Natural killer cell treated with Interleukin-12 subunit alpha and Interleukin-12 subunit beta and Interleukin-15 and Interleukin-18, amount 100 ng/mL, for 72 hours (primary cell): ENCODE data around the gene CUX1. TPM values are rescaled to one million over a fixed set of nuclear protein-coding genes. Genes with fewer than 3 reads are reported as not detected.

Experiments
- ATAC-seq, 2 donors: fragments of 150-1000 bp; cut with Tn5 transposase in 1 of 2; sonication (Bioruptor Pico), chemical (Tn5 transposase) in 1 of 2; 2 replicates each; pipeline ENCODE4 v1.10.0; 2021
- DNase-seq: peaks from one replicate; pipeline ENCODE4 v3.0.0; 2022; ENCODE audit warnings: low spot score
- H3K27ac Mint-ChIP-seq, 2 donors: 1 replicate in 1 of 2; 2 replicates in 1 of 2; pipeline ENCODE4 v1.8.0; 2022; ENCODE audit warnings: mixed read lengths in 2 of 2, mild to moderate bottlenecking in 1 of 2, moderate library complexity in 1 of 2
- H3K27me3 Mint-ChIP-seq, 2 donors: 1 replicate in 1 of 2; 2 replicates in 1 of 2; pipeline ENCODE4 v1.8.0; 2022; ENCODE audit warnings: mixed read lengths in 2 of 2
- H3K36me3 Mint-ChIP-seq: one replicate; pipeline ENCODE4 v1.8.0; 2022; ENCODE audit warnings: mixed read lengths
- H3K4me1 Mint-ChIP-seq, 2 donors: 1 replicate in 1 of 2; 2 replicates in 1 of 2; pipeline ENCODE4 v1.8.0; 2022; ENCODE audit warnings: low read depth in 2 of 2, mixed read lengths in 2 of 2, mild to moderate bottlenecking in 1 of 2
- H3K4me3 Mint-ChIP-seq: one replicate; pipeline ENCODE4 v1.8.0; 2022; ENCODE audit warnings: mixed read lengths
- H3K9me3 Mint-ChIP-seq: 2 replicates; pipeline ENCODE4 v1.8.0; 2022; ENCODE audit warnings: mixed read lengths
- total RNA-seq, 2 donors: library from RNA; stranded (reverse); gene quantifications; one replicate each; pipeline ENCODE4 v1.2.3, GENCODE V29; 2022

The CUX1 gene
- total RNA-seq, 2 donors from 2014 or later = 25.2 to 28.5 TPM

DNA sequence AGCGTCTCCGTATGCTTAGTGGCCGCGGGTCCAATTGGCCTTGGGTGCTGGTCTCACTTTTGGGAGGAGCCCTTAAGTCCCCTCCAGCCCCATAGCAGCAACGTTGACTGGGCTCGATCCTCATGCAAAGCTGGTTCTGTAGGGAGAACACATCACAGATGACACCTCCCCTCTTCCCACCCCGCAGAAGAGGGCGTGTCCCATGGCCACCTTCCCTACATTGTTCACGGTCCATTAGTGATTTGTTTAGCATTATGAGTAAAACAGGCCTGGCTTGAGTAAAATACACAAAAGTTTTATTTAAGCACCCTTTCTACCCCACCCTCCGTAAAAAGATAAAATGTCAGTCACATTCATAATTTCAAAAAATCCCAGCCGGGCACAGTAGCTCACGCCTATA lies 380.2 kb downstream of the CUX1 start:
- ATAC-seq = no peak
- H3K9me3 Mint-ChIP-seq = no peaks in the 10 kb centered on the region

DNA sequence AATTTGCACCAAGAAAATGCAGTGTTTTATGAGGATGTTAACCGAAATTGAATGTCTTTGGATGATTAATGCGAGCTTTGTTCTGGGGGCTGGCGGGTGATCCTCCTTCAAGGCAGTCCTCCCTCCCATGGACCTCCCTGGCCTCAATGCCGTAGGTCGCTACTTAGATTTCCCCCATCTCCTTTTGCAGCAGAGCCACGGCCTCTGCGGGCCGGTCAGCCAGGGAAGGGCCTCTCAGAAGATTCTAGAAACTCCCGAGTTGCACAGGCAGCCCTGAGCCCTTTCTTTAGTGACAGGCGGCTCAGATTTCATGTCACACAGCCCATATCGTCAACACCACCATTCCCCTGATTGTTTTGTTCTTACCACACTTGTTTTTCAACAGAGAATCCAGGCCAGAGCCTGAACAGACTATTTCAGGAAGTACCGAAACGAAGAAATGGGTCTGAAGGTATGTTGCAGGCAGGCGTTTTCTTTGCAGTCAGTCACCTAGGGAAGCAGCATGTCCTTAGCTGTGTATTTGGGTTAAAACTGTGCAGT lies 381.1 kb downstream of the CUX1 start:
- H3K27ac Mint-ChIP-seq = no peak overlapping the region
- no peak for ATAC-seq

More for the DNA sequence above, 380.2 kb downstream of the CUX1 start:
- no peak for DNase-seq
- H3K27ac Mint-ChIP-seq = no peak overlapping the region
- H3K36me3 Mint-ChIP-seq = peaks cover 5% of the 10 kb centered on the region
- no peaks in the 10 kb centered on the region for H3K27me3 Mint-ChIP-seq
- no peak overlapping the region for H3K4me3 Mint-ChIP-seq
- H3K4me1 Mint-ChIP-seq = no peaks in the 10 kb centered on the region

DNA sequence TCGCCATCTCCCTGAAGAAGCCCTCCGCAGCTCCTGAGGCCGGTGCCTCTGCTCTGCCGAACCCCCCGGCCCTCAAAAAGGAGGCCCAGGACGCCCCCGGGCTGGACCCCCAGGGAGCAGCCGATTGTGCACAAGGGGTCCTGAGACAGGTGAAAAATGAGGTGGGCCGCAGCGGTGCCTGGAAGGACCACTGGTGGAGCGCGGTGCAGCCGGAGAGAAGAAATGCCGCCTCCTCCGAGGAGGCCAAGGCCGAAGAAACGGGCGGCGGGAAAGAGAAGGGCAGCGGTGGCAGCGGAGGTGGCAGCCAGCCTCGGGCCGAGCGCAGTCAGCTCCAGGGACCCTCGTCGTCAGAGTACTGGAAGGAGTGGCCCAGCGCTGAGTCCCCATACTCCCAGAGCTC lies 384.1 kb downstream of the CUX1 start:
- H3K9me3 Mint-ChIP-seq = no peaks in the 10 kb centered on the region
- H3K27me3 Mint-ChIP-seq = no peaks in the 10 kb centered on the region
- ATAC-seq (no peak), DNase-seq (no peak)
- no peak overlapping the region for H3K27ac Mint-ChIP-seq
- H3K4me1 Mint-ChIP-seq = no peaks in the 10 kb centered on the region
- H3K36me3 Mint-ChIP-seq = no peaks in the 10 kb centered on the region
- no peak overlapping the region for H3K4me3 Mint-ChIP-seq

More for the DNA sequence above, 381.1 kb downstream of the CUX1 start:
- Mint-ChIP-seq H3K4me1 (no peaks in the 10 kb centered on the region), H3K9me3 (no peaks in the 10 kb centered on the region), H3K4me3 (no peak overlapping the region), H3K27me3 (no peaks in the 10 kb centered on the region), H3K36me3 (peaks cover 5% of the 10 kb centered on the region)
- DNase-seq = no peak

DNA sequence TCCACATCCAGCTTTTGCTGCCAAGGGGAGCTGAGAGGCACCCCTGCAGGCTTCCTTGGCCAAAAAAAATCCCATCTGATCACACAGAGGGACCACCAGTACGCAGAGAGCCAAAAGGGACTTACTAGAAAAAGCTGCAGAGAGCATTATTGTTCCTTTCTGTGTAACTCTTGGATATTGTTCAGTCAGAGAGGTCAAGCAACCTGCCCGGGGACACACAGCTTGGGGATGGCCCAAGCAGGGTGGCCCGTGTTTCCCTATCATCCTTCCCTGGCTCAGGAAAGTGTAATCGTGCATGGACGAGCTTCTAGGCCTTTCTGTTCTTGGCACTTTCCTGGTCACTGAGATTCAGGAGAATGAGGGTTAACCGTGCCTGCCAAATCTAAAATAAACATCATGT lies 385.1 kb downstream of the CUX1 start:
- no peak overlapping the region for H3K4me3 Mint-ChIP-seq
- no peaks in the 10 kb centered on the region for H3K36me3 Mint-ChIP-seq
- no peaks in the 10 kb centered on the region for H3K27me3 Mint-ChIP-seq
- no peak for DNase-seq
- no peak for ATAC-seq
- no peaks in the 10 kb centered on the region for H3K9me3 Mint-ChIP-seq
- no peak overlapping the region for H3K27ac Mint-ChIP-seq
- H3K4me1 Mint-ChIP-seq = no peaks in the 10 kb centered on the region

DNA sequence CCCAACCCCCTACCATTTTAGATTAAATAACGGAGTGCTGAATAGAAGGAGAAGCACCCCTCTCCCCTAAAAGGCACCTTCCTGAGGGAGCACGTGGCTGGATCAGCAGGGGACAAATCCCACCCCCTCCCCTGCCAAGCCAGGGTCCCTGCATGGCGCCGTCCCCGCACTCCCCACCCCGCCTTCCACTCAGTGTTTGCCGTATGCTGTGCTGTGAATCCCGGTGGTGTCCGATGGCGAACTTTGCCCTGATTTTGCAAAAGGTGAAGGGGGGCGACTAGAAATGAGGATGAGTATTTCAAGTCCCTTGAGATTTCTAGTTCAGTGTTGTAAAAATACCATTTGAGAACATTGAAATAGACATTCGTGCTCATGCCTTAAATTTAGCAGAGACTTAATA lies 385.8 kb downstream of the CUX1 start:
- H3K9me3 Mint-ChIP-seq = no peaks in the 10 kb centered on the region
- H3K36me3 Mint-ChIP-seq = no peaks in the 10 kb centered on the region
- no peak overlapping the region for H3K27ac Mint-ChIP-seq
- H3K4me1 Mint-ChIP-seq = no peaks in the 10 kb centered on the region
- H3K27me3 Mint-ChIP-seq = no peaks in the 10 kb centered on the region
- DNase-seq (no peak), ATAC-seq (no peak)
- no peak overlapping the region for H3K4me3 Mint-ChIP-seq

DNA sequence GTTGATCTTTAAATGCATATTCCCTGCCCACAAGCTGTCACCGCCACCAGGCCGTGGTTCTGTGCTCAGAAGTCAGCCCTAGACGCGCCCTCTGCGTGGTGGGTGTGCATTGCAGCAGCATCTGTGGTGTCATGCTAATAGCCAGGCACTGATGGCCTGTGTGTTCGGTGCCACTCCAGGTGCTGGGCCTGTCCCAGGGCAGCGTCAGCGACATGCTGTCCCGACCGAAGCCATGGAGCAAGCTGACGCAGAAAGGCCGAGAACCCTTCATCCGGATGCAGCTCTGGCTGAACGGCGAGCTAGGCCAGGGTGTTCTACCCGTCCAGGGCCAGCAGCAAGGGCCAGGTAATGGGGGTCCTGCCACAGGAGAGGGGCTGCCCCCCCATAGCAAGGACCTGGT lies 386.8 kb downstream of the CUX1 start:
- Mint-ChIP-seq H3K4me3 (no peak overlapping the region), H3K4me1 (no peaks in the 10 kb centered on the region), H3K36me3 (no peaks in the 10 kb centered on the region), H3K27me3 (no peaks in the 10 kb centered on the region), H3K27ac (no peak overlapping the region), H3K9me3 (no peaks in the 10 kb centered on the region)
- peak in 1 of 2 donors; percentile 18 for ATAC-seq
- DNase-seq = no peak

DNA sequence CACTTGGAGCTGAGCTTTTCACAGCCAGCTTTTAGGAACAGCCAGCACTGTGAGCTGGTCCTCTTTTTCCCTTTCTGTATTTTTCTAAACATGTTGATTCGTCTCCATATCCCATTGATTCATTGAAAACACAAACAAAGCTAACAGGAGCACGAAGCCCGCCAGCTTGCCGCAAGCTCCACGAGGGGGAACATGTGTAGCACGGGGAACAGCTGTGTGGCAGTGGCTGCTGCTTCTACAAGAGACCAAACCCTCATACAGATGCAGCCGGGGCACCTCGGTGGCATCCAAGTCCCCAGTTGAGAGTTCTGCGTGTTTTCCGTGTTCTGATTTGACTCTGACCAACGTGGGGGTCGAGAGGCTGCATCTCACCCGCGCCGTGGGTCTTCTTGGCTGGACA lies 388.5 kb downstream of the CUX1 start:
- H3K4me1 Mint-ChIP-seq = no peaks in the 10 kb centered on the region
- H3K4me3 Mint-ChIP-seq = no peak overlapping the region
- no peak for DNase-seq
- no peak overlapping the region for H3K27ac Mint-ChIP-seq
- H3K36me3 Mint-ChIP-seq = no peaks in the 10 kb centered on the region
- no peak for ATAC-seq
- H3K9me3 Mint-ChIP-seq = no peaks in the 10 kb centered on the region
- H3K27me3 Mint-ChIP-seq = no peaks in the 10 kb centered on the region

DNA sequence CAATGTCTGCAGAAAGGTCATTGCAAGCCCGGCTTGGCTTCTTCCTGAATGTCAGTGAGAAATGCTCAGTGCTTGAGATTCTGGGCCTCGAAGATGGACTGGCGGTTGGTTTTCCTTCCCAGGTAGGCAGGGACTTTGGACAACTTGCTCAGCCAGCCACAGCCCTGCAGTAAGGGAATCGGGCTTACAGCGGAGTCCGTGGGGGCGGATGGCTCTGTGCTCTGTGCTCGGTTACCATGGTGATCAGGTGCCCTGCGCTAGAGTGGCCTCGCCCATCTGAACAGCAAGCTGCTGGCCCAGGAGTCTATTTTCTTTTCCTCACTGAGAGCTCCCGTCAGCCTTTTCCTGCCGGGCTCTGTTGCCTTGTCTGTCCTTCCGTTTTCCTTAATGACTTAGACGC lies 391.4 kb downstream of the CUX1 start:
- no peaks in the 10 kb centered on the region for H3K9me3 Mint-ChIP-seq
- no peaks in the 10 kb centered on the region for H3K36me3 Mint-ChIP-seq
- no peaks in the 10 kb centered on the region for H3K27me3 Mint-ChIP-seq
- ATAC-seq (no peak), DNase-seq (no peak)
- no peak overlapping the region for H3K4me3 Mint-ChIP-seq
- H3K4me1 Mint-ChIP-seq = no peaks in the 10 kb centered on the region
- H3K27ac Mint-ChIP-seq = no peak overlapping the region

DNA sequence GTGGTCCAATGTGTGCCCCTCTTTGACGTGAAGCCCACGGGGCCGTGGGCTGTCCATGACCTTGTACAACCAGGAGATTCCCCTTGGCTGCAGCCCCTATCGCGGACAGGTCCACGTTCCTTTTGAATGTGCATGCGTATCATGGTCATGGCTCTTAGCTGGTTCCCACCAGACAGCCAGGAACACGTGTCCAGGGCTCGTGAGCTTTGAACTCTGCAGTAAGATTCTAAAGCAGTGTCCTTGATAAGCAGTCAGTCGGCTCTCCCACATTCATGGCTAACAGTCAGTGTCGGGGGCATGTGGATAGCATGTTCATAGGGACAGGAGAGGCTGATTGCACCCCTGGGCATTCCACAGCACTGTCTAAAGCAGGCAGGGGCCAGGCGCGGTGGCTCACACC lies 393.4 kb downstream of the CUX1 start:
- DNase-seq (no peak), ATAC-seq (no peak)
- H3K27me3 Mint-ChIP-seq = no peaks in the 10 kb centered on the region
- no peak overlapping the region for H3K4me3 Mint-ChIP-seq
- H3K9me3 Mint-ChIP-seq = no peaks in the 10 kb centered on the region
- no peak overlapping the region for H3K27ac Mint-ChIP-seq
- H3K4me1 Mint-ChIP-seq = no peaks in the 10 kb centered on the region
- H3K36me3 Mint-ChIP-seq = no peaks in the 10 kb centered on the region

DNA sequence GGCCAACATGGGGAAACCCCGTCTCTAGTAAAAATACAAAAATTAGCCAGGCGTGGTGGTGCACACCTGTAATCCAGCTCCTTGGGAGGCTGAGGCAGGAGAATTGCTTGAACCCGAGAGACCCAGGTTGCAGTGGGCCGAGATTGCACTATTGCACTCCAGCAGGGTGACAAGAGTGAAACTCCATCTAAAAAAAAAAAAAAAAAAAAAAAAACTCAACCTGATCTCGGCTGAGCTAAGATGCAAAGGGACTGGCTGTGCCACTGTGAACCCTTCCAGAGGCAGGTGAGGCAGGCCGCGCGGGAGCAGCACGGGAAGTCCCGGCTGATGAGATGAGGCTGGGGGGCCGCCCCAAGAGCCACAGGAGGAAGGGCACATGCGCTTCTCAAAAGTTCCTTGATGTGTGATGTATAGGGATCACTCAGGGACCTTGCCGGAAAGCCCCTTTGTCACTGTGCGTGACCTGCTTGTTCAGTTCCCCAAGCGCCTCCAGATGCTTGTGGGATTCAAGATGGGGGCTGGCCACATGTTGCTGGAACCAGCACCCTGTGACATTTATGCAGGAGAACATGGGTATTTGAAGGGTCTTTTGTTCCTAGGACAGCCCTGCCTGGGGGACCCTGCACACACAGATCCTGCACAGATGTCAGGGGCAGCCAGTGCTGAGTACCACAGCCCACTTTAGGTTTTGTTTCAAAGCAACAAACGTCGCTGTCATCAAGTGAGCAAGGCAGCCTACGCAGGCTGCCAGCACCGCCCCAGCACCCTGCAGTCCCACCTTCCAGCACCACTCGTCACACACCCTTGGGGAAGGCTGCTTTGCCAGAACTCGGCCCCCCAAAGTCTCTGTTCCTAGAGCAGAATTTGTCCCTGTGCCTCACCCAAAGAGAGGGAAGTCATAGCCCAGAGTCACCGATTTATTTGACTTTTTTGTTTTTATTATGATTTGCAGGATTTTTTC lies 394.4 kb downstream of the CUX1 start:
- H3K4me1 Mint-ChIP-seq = peaks cover 0 to 3% of the 10 kb centered on the region in 2 donors
- ATAC-seq (no peak), DNase-seq (no peak)
- H3K4me3 Mint-ChIP-seq = no peak overlapping the region
- no peak overlapping the region for H3K27ac Mint-ChIP-seq
- no peaks in the 10 kb centered on the region for H3K9me3 Mint-ChIP-seq
- no peaks in the 10 kb centered on the region for H3K36me3 Mint-ChIP-seq
- no peaks in the 10 kb centered on the region for H3K27me3 Mint-ChIP-seq

DNA sequence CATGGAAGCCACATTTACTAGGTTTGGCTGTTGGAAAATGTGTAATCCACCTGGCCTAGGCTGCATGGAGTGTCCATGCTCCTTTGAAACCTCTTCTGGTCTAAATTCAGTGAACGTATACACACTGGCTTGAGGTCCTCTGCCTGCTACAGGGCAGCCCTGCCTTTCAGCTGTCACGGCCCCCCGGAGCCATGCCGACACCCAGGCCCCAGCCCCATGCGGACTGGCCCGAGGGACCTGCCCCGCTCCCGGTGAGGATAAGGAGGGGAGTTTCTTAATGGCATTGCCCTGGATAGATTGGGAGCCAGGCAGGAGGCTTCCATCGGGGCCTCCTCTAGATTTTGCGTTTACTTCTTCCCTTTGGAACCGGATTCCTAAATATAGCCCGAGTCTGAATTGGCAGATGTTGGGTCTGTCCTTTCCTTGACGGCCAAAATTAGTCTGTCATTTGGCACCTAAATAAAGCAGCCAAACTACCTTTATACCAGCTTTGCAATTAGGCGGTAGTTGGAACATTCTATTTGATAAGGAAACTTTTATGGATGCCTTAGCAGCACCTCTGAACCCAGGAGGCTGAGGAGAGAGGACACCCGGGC lies 397.1 kb downstream of the CUX1 start:
- no peaks in the 10 kb centered on the region for H3K9me3 Mint-ChIP-seq
- H3K27me3 Mint-ChIP-seq = no peaks in the 10 kb centered on the region
- H3K27ac Mint-ChIP-seq = no peak overlapping the region
- ATAC-seq (no peak), DNase-seq (no peak)
- peaks cover 0 to 9% of the 10 kb centered on the region in 2 donors for H3K4me1 Mint-ChIP-seq
- no peaks in the 10 kb centered on the region for H3K36me3 Mint-ChIP-seq
- H3K4me3 Mint-ChIP-seq = no peak overlapping the region

DNA sequence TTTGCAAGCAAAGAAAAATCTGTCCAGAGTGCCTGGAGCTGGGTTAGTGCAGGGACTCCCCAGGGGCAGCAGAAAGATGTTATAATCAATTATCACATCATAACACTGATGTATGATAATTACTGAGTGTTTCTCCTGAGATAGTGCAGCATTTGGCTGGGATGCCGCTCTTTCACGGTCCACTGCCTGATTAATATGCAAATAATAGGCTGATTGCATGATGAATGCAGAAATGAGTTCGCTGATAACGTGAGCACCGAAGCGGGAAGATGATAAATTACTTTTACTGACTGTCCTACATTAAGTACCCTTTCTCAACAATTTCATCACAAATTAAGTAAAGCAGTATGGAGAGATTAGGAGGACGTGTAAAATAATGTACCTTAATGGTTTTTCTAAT lies 397.8 kb downstream of the CUX1 start:
- no peaks in the 10 kb centered on the region for H3K27me3 Mint-ChIP-seq
- no peak overlapping the region for H3K4me3 Mint-ChIP-seq
- ATAC-seq (no peak), DNase-seq (no peak)
- H3K4me1 Mint-ChIP-seq = peaks cover 0 to 11% of the 10 kb centered on the region in 2 donors
- no peaks in the 10 kb centered on the region for H3K9me3 Mint-ChIP-seq
- no peak overlapping the region for H3K27ac Mint-ChIP-seq
- H3K36me3 Mint-ChIP-seq = no peaks in the 10 kb centered on the region

DNA sequence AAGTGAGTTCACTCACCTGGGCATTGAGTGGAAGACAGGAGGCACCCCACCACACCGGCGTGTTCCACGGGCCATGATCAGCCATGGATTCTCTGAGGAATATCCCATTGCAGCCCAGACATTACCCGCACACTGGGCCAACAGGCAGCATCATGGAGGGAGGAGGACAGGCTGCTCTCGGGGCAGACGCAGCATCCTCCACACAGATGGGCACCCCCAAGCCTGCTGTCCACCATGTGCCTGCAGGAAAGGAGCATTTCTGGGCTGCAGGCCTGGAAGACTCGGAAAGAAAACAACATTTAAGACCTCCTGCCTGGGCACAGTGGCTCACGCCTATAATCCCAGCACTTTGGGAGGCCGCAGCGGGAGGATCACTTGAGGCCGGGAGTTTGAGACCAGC lies 398.3 kb downstream of the CUX1 start:
- Mint-ChIP-seq H3K9me3 (no peaks in the 10 kb centered on the region), H3K4me3 (no peak overlapping the region), H3K27ac (no peak overlapping the region), H3K27me3 (no peaks in the 10 kb centered on the region), H3K36me3 (no peaks in the 10 kb centered on the region), H3K4me1 (peaks cover 0 to 11% of the 10 kb centered on the region in 2 donors)
- no peak for ATAC-seq
- DNase-seq = no peak

DNA sequence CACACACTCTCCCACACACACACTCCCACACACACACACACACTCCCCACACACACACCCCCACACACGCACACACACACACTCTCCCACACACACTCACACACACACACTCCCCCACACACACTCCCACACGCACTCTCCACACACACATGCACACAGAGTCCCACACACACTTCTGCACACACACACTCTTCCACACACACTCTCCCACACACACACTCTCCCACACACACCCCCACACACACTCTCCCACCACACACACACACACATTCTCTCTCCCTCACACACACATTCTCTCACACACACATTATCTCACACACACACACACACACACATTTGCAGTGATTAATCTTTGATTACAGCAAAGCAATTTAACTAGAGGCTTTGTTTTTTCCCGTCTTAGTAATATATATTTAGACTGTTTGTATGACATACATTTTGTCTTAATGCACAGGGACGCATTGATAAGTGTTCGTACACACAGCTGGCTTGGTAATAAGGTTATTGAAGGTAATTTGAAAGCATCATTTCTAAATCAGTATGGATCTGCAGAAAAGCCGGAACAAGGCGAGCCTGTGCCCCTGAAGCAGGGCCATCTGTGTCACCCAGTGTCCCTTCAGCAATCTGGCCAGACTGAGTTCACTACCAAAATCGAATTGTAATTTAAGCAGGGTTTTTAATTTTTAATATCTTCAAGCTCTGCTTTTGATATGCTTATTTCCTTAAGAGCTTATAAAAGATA lies 399.3 kb downstream of the CUX1 start:
- H3K27ac Mint-ChIP-seq = peak overlapping the region in 1 of 2 donors; percentile 68

More for the DNA sequence above, 399.3 kb downstream of the CUX1 start:
- DNase-seq (no peak), ATAC-seq (no peak)
- H3K4me3 Mint-ChIP-seq = no peak overlapping the region
- no peaks in the 10 kb centered on the region for H3K36me3 Mint-ChIP-seq
- no peaks in the 10 kb centered on the region for H3K27me3 Mint-ChIP-seq
- H3K4me1 Mint-ChIP-seq = peaks cover 0 to 11% of the 10 kb centered on the region in 2 donors
- H3K9me3 Mint-ChIP-seq = no peaks in the 10 kb centered on the region
